A673 (cell line): ENCODE data around the gene S100A12.

Experiments
- CTCF ChIP-seq: fragments of 300-800, 200-600 bp; sonication (generic); conservative IDR thresholded peaks from 2 replicates; pipeline ENCODE4 v1.5.1; 2017; ENCODE audit warnings: low read depth, mild to moderate bottlenecking, antibody characterized with exemption, low read length, moderate library complexity, mixed read lengths
- EZH2 ChIP-seq: fragments of 200-600 bp; sonication (generic); IDR thresholded peaks from 2 replicates; pipeline ENCODE4 v1.6.1; 2017; ENCODE audit warnings: borderline replicate concordance, low read depth, mild to moderate bottlenecking, mixed read lengths, antibody characterized with exemption, low read length; ENCODE audit not compliant: poor library complexity, severe bottlenecking

DNA sequence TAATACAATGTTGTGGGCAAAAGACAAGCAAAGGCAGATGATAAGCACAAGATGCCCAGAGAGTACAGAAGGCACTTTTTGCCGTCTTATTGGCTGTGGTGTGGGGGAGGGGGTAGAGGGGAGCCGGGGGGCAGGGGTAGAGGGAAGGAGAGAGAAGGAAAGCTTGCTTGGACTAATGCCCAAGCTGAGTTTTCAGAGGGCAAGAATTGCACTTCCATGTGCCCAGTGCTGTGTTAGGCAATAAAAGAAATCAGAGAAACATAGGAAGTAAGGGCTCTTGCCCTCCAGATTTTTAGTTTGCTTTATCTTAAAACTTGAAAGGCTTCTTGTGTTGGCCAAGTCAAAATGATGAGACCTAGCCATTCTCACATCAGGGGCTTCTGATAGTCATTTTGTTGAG lies 8.3 kb downstream of the S100A12 start:
- no peak for TF ChIP-seq CTCF
- no peak for TF ChIP-seq EZH2
